ENCODE measurements around the gene ROR1. TPM values are rescaled to one million over a fixed set of nuclear protein-coding genes. Genes with fewer than 3 reads are reported as not detected.

The ROR1 gene
- total RNA-seq, 4 donors from 2014 or later, result 0.73 to 2.6 (median 1.4) TPM

GRCh38 chr1:64062941-64063581 lies 289.2 kb downstream of the ROR1 start:
- H3K27me3 ChIP-seq, result no peaks in the 10 kb centered on the region
- H3K4me3 ChIP-seq (replicated peaks in 1 of 3), result no peak overlapping the region
- intact Hi-C loops (cut with DNase I), result no loop called here
- DNase-seq, result no peak
- no peaks in the 10 kb centered on the region for H3K4me1 ChIP-seq
- H3K9me3 ChIP-seq, result no peaks in the 10 kb centered on the region
- TF ChIP-seq POLR2A (IDR thresholded peaks at IDR 0.05) (no peak), CTCF (IDR thresholded peaks at IDR 0.05) (no peak)
- 59 to 70% methylated on average over 2 of the region's 2 CpGs for WGBS, 2 donors
- H3K27ac ChIP-seq, result no peak overlapping the region
- H3K36me3 ChIP-seq, result no peaks in the 10 kb centered on the region

- no peak overlapping the region for H3K27ac ChIP-seq
- no peaks in the 10 kb centered on the region for H3K4me1 ChIP-seq
- TF ChIP-seq CTCF (IDR thresholded peaks at IDR 0.05), result no peak
- TF ChIP-seq POLR2A (IDR thresholded peaks at IDR 0.05), result no peak
- H3K4me3 ChIP-seq (replicated peaks in 1 of 3), result no peak overlapping the region
- no peaks in the 10 kb centered on the region for H3K9me3 ChIP-seq
- WGBS, 2 donors, result 91 to 94% methylated on average over 2 of the region's 2 CpGs
- H3K36me3 ChIP-seq, result no peaks in the 10 kb centered on the region
- intact Hi-C loops (cut with DNase I), result no loop called here
- H3K27me3 ChIP-seq, result no peaks in the 10 kb centered on the region
- DNase-seq, result no peak
Measured at GRCh38 chr1:64065571-64065970, 291.8 kb downstream of the ROR1 start.

GRCh38 chr1:64072089-64072793 lies 298.4 kb downstream of the ROR1 start:
- intact Hi-C loops (cut with DNase I), result no loop called here
- DNase-seq, result no peak
- H3K4me1 ChIP-seq, result no peaks in the 10 kb centered on the region
- TF ChIP-seq POLR2A (IDR thresholded peaks at IDR 0.05), result no peak
- no peak for TF ChIP-seq CTCF (IDR thresholded peaks at IDR 0.05)
- H3K27ac ChIP-seq, result no peak overlapping the region
- H3K36me3 ChIP-seq, result no peaks in the 10 kb centered on the region
- H3K9me3 ChIP-seq, result no peaks in the 10 kb centered on the region
- no peaks in the 10 kb centered on the region for H3K27me3 ChIP-seq
- no peak overlapping the region for H3K4me3 ChIP-seq (replicated peaks in 1 of 3)
- 65 to 69% methylated on average over 5 of the region's 5 CpGs for WGBS, 2 donors

- DNase-seq, result no peak
- Histone ChIP-seq H3K9me3 (no peaks in the 10 kb centered on the region), H3K4me1 (no peaks in the 10 kb centered on the region), H3K4me3 (replicated peaks in 1 of 3) (no peak overlapping the region), H3K27me3 (no peaks in the 10 kb centered on the region), H3K27ac (no peak overlapping the region), H3K36me3 (no peaks in the 10 kb centered on the region)
- WGBS, 2 donors, result 41 to 43% methylated on average over 2 of the region's 2 CpGs
- intact Hi-C loops (cut with DNase I), result no loop called here
- TF ChIP-seq POLR2A (IDR thresholded peaks at IDR 0.05) (no peak), CTCF (IDR thresholded peaks at IDR 0.05) (no peak)
Measured at GRCh38 chr1:64073705-64074104, 299.9 kb downstream of the ROR1 start.

- 85 to 88% methylated on average over 4 of the region's 4 CpGs for WGBS, 2 donors
- no peaks in the 10 kb centered on the region for H3K9me3 ChIP-seq
- H3K27ac ChIP-seq, result no peak overlapping the region
- DNase-seq, result no peak
- intact Hi-C loops (cut with DNase I), result no loop called here
- no peaks in the 10 kb centered on the region for H3K27me3 ChIP-seq
- TF ChIP-seq POLR2A (IDR thresholded peaks at IDR 0.05), result no peak
- no peaks in the 10 kb centered on the region for H3K36me3 ChIP-seq
- H3K4me3 ChIP-seq (replicated peaks in 1 of 3), result no peak overlapping the region
- no peaks in the 10 kb centered on the region for H3K4me1 ChIP-seq
Measured at GRCh38 chr1:64074767-64075166, 300.9 kb downstream of the ROR1 start.

Data from thyroid gland (tissue), 4 donors.